Thyroid gland (tissue), 4 donors: ENCODE measurements around the gene ARHGAP10. TPM values are rescaled to one million over a fixed set of nuclear protein-coding genes. Genes with fewer than 3 reads are reported as not detected.

Source experiments
- DNase-seq, 2 donors: peaks; one replicate each; pipeline ENCODE4 v3.0.0-alpha.2; 2019
- H3K27ac ChIP-seq, 3 donors: fragments of 200-600 bp; sonication (generic); 1 replicate in 2 of 3; 2 replicates in 1 of 3; pipeline ENCODE4 v1.5.1; 2016 to 2019; ENCODE audit warnings: mild to moderate bottlenecking in 1 of 3, moderate library complexity in 1 of 3
- H3K27me3 ChIP-seq: fragments of 200-600 bp; sonication (generic); one replicate; pipeline ENCODE4 v1.5.1; 2019
- H3K36me3 ChIP-seq, 2 donors: fragments of 200-600 bp; sonication (generic); one replicate each; pipeline ENCODE4 v1.5.1; 2016 to 2019
- H3K4me1 ChIP-seq, 2 donors: fragments of 200-600 bp; sonication (generic); one replicate each; pipeline ENCODE4 v1.5.1; 2017 to 2019
- H3K4me3 ChIP-seq, 3 donors: fragments of 200-600 bp; sonication (generic); replicated peaks in 1 of 3; 1 replicate in 2 of 3; 2 replicates in 1 of 3; pipeline ENCODE4 v1.5.1; 2016; ENCODE audit warnings: mild to moderate bottlenecking in 1 of 3
- H3K9me3 ChIP-seq: fragments of 200-600 bp; sonication (generic); one replicate; pipeline ENCODE4 v1.5.1; 2017
- CTCF ChIP-seq, 6 experiments: fragments of 200-600 bp in 3 of 6; fragments of 450-650 bp in 3 of 6; sonication (generic) in 3 of 6; IDR thresholded peaks; one replicate each; pipeline ENCODE4 v1.5.1; 2016 to 2019; ENCODE audit warnings: antibody characterized with exemption in 6 of 6, mild to moderate bottlenecking in 2 of 6, inconsistent platforms in 1 of 6, moderate library complexity in 1 of 6
- POLR2A ChIP-seq, 2 donors: fragments of 450-650 bp; IDR thresholded peaks; one replicate each; pipeline ENCODE4 v1.6.1; 2017; ENCODE audit warnings: antibody characterized with exemption in 2 of 2, mild to moderate bottlenecking in 2 of 2, moderate library complexity in 1 of 2
- WGBS, 2 donors: methylation state at CpG; one replicate each; pipeline ENCODE4 v1.1.5; 2017; 5-methylcytosine and 5-hydroxymethylcytosine counted together
- intact Hi-C: fragments of 100-400 bp; cut with DNase I; formaldehyde crosslinking; loops from one replicate; pipeline ENCODE4 v1.15.1; 2023
- total RNA-seq, 4 donors: library from RNA; depleted of rRNA; stranded (reverse); fragments of >200 nt; gene quantifications; one replicate each; pipeline ENCODE4 v1.2.3, GENCODE V29; 2016

ARHGAP10 gene
- total RNA-seq, 4 donors from 2014 or later = 39.5 to 78.4 (median 42.0) TPM

- Histone ChIP-seq H3K9me3 (no peaks in the 10 kb centered on the region), H3K4me3 (no peak overlapping the region), H3K36me3 (no peaks in the 10 kb centered on the region), H3K27me3 (no peaks in the 10 kb centered on the region), H3K27ac (peak overlapping the region in 1 of 3 donors; percentile 30), H3K4me1 (peaks cover 16 to 39% of the 10 kb centered on the region in 2 donors)
- 89 to 98% methylated on average over 2 of the region's 2 CpGs for WGBS, 2 donors
- intact Hi-C loops = no loop called here
- TF ChIP-seq CTCF (IDR thresholded peaks at IDR 0.05) (no peak), POLR2A (IDR thresholded peaks at IDR 0.05) (no peak)
- no peak for DNase-seq
These were observed 101.9 kb downstream of the ARHGAP10 start for GRCh38 chr4:147833741-147834140.

- 93 to 94% methylated on average over 3 of the region's 3 CpGs for WGBS, 2 donors
- H3K9me3 ChIP-seq = no peaks in the 10 kb centered on the region
- H3K27me3 ChIP-seq = no peaks in the 10 kb centered on the region
- no peak overlapping the region for H3K4me3 ChIP-seq
- intact Hi-C loops = no loop called here
- no peaks in the 10 kb centered on the region for H3K36me3 ChIP-seq
- H3K27ac ChIP-seq = peak overlapping the region in 1 of 3 donors; percentile 30
- TF ChIP-seq POLR2A (IDR thresholded peaks at IDR 0.05) (no peak), CTCF (IDR thresholded peaks at IDR 0.05) (no peak)
- peaks cover 9 to 31% of the 10 kb centered on the region in 2 donors for H3K4me1 ChIP-seq
- no peak for DNase-seq
These were observed 102.6 kb downstream of the ARHGAP10 start for GRCh38 chr4:147834480-147834879.

- Histone ChIP-seq H3K36me3 (no peaks in the 10 kb centered on the region), H3K27ac (no peak overlapping the region), H3K4me1 (peaks cover 0 to 8% of the 10 kb centered on the region in 2 donors), H3K4me3 (no peak overlapping the region), H3K9me3 (no peaks in the 10 kb centered on the region), H3K27me3 (no peaks in the 10 kb centered on the region)
- intact Hi-C loops = no loop called here
- whole genome bisulfite sequencing, 2 donors = 87 to 91% methylated on average over 6 of the region's 6 CpGs
- no peak for DNase-seq
- TF ChIP-seq POLR2A (IDR thresholded peaks at IDR 0.05) = no peak
- no peak for TF ChIP-seq CTCF (IDR thresholded peaks at IDR 0.05)
These were observed 104.9 kb downstream of the ARHGAP10 start for GRCh38 chr4:147836807-147837206.

GRCh38 chr4:147837435-147837834 lies 105.5 kb downstream of the ARHGAP10 start:
- Histone ChIP-seq H3K27me3 (no peaks in the 10 kb centered on the region), H3K27ac (no peak overlapping the region), H3K4me1 (peaks cover 0 to 5% of the 10 kb centered on the region in 2 donors), H3K4me3 (no peak overlapping the region), H3K36me3 (no peaks in the 10 kb centered on the region), H3K9me3 (no peaks in the 10 kb centered on the region)
- no peak for TF ChIP-seq CTCF (IDR thresholded peaks at IDR 0.05)
- no peak for TF ChIP-seq POLR2A (IDR thresholded peaks at IDR 0.05)
- 65 to 91% methylated on average over 1 of the region's 1 CpG for WGBS, 2 donors
- no peak for DNase-seq
- intact Hi-C loops = no loop called here

- H3K27me3 ChIP-seq = no peaks in the 10 kb centered on the region
- 98 to 100% methylated on average over 1 of the region's 1 CpG for whole genome bisulfite sequencing, 2 donors
- H3K9me3 ChIP-seq = no peaks in the 10 kb centered on the region
- TF ChIP-seq POLR2A (IDR thresholded peaks at IDR 0.05) (no peak), CTCF (IDR thresholded peaks at IDR 0.05) (no peak)
- intact Hi-C loops = no loop called here
- no peaks in the 10 kb centered on the region for H3K36me3 ChIP-seq
- DNase-seq = no peak
- H3K4me1 ChIP-seq = peaks cover 0 to 5% of the 10 kb centered on the region in 2 donors
- no peak overlapping the region for H3K4me3 ChIP-seq
- no peak overlapping the region for H3K27ac ChIP-seq
These were observed 106.0 kb downstream of the ARHGAP10 start for GRCh38 chr4:147837854-147838253.
